T-cell (primary cell): ENCODE measurements around the gene COL12A1. TPM values are rescaled to one million over a fixed set of nuclear protein-coding genes. Genes with fewer than 3 reads are reported as not detected.

ENCODE experiments used
- ATAC-seq, 4 experiments: fragments of 200-7000 bp in 3 of 4; fragments of 150-1000 bp in 1 of 4; cut with Tn5 transposase; replicated peaks in 1 of 4; 1 replicate in 3 of 4; 2 replicates in 1 of 4; pipeline ENCODE4 v1.10.0; 2021; ENCODE audit warnings: moderate library complexity in 3 of 4, mild to moderate bottlenecking in 2 of 4, moderate number of reproducible peaks in 1 of 4
- CTCF ChIA-PET, 2 donors: fragments of 300-600 bp; sonication (Branson Sonifier 250); formaldehyde crosslinking; loops; one replicate each; lab custom pipeline; 2022; ENCODE audit warnings: antibody characterized with exemption in 2 of 2; lab: Charles Lee
- POLR2A ChIA-PET, 2 donors: fragments of 300-600 bp; sonication (Branson Sonifier 250); formaldehyde crosslinking; loops; one replicate each; lab custom pipeline; 2022; ENCODE audit warnings: antibody characterized with exemption in 2 of 2; lab: Charles Lee
- DNase-seq, 35 experiments: peaks; one replicate each; pipeline versions ENCODE4 v3.0.0 to v3.0.0-alpha.2; 2013 to 2023
- H3K27ac ChIP-seq: one replicate; pipeline ENCODE4 v1.5.1; 2013; ENCODE audit warnings: low read length
- H3K27me3 ChIP-seq, 2 experiments: replicated peaks in 1 of 2; 1 replicate in 1 of 2; 2 replicates in 1 of 2; pipeline versions ENCODE4 v1.6.1 to v1.7.0; 2013; ENCODE audit warnings: low read length in 1 of 2, mixed read lengths in 1 of 2; ENCODE audit not compliant: control insufficient read depth in 2 of 2, insufficient read depth in 2 of 2; ENCODE audit errors: extremely low read depth in 1 of 2
- H3K36me3 ChIP-seq, 2 donors: 1 replicate in 1 of 2; 2 replicates in 1 of 2; pipeline versions ENCODE4 v1.6.1 to v1.7.0; 2013; ENCODE audit warnings: low read length in 1 of 2; ENCODE audit not compliant: control insufficient read depth in 2 of 2, insufficient read depth in 1 of 2; ENCODE audit errors: extremely low read depth in 1 of 2
- H3K4me1 ChIP-seq, 2 experiments: 1 replicate in 1 of 2; 2 replicates in 1 of 2; pipeline versions ENCODE4 v1.6.1 to v1.7.0; 2013; ENCODE audit warnings: low read length in 2 of 2, mixed read lengths in 1 of 2; ENCODE audit not compliant: insufficient read depth in 2 of 2, control insufficient read depth in 1 of 2; ENCODE audit errors: extremely low read depth in 1 of 2
- H3K4me3 ChIP-seq, 2 donors: 1 replicate in 1 of 2; 2 replicates in 1 of 2; pipeline versions ENCODE4 v1.5.1 to v1.7.0; 2013; ENCODE audit warnings: mild to moderate bottlenecking in 2 of 2, low read length in 1 of 2, moderate library complexity in 1 of 2; ENCODE audit not compliant: control insufficient read depth in 1 of 2; ENCODE audit errors: extremely low read depth in 1 of 2
- H3K9me3 ChIP-seq: 2 replicates; pipeline ENCODE4 v1.7.0; 2013
- H3K27ac Mint-ChIP-seq, 2 donors: one replicate each; pipeline ENCODE4 v1.8.0; 2020 to 2021; ENCODE audit warnings: mild to moderate bottlenecking in 2 of 2, mixed read lengths in 2 of 2
- H3K27me3 Mint-ChIP-seq, 2 donors: one replicate each; pipeline ENCODE4 v1.8.0; 2021 to 2022; ENCODE audit warnings: mixed read lengths in 2 of 2
- H3K36me3 Mint-ChIP-seq: one replicate; pipeline ENCODE4 v1.8.0; 2021; ENCODE audit warnings: mixed read lengths
- H3K4me1 Mint-ChIP-seq, 3 donors: one replicate each; pipeline ENCODE4 v1.8.0; 2020 to 2022; ENCODE audit warnings: mixed read lengths in 3 of 3, mild to moderate bottlenecking in 1 of 3
- H3K4me3 Mint-ChIP-seq, 3 donors: one replicate each; pipeline ENCODE4 v1.8.0; 2020 to 2022; ENCODE audit warnings: mild to moderate bottlenecking in 3 of 3, mixed read lengths in 3 of 3, moderate library complexity in 3 of 3
- H3K9me3 Mint-ChIP-seq, 3 donors: one replicate each; pipeline ENCODE4 v1.8.0; 2020 to 2022; ENCODE audit warnings: mixed read lengths in 3 of 3
- WGBS: methylation state at CpG from one replicate; pipeline ENCODE4 v1.1.5; 2013; ENCODE audit warnings: missing lambda C conversion rate; ENCODE audit not compliant: insufficient coverage; 5-methylcytosine and 5-hydroxymethylcytosine counted together
- total RNA-seq, 35 experiments: library from RNA in 6 of 35; stranded (reverse) in 6 of 35; fragments of 120-200 nt in 1 of 35; gene quantifications; one replicate each; pipeline versions ENCODE4 v1.2.1 to v1.2.4 and lab custom pipeline; 2013 to 2026

COL12A1 gene
- total RNA-seq, 5 donors from 2014 or later (not counting 1 experiment from before 2014, with no cell fraction given): 0.59 to 0.95 (median 0.76) TPM; not detected in 2

- Histone ChIP-seq H3K4me3 (no peak overlapping the region), H3K9me3 (no peaks in the 10 kb centered on the region), H3K27ac (no peak overlapping the region), H3K36me3 (no peaks in the 10 kb centered on the region), H3K27me3 (no peaks in the 10 kb centered on the region), H3K4me1 (no peaks in the 10 kb centered on the region)
- CTCF ChIA-PET: no interaction called here
- no peaks in the 10 kb centered on the region for H3K9me3 Mint-ChIP-seq
- ATAC-seq (no peak), DNase-seq (no peak)
- peaks cover 1 to 4% of the 10 kb centered on the region in 2 donors for H3K27me3 Mint-ChIP-seq
- H3K4me1 Mint-ChIP-seq: no peaks in the 10 kb centered on the region
- H3K4me3 Mint-ChIP-seq: no peak overlapping the region
- no peaks in the 10 kb centered on the region for H3K36me3 Mint-ChIP-seq
- WGBS: no CpG with 5 or more reads among the region's 1 CpG
- no peak overlapping the region for H3K27ac Mint-ChIP-seq
- POLR2A ChIA-PET: no interaction called here
These were observed 102.4 kb downstream of the COL12A1 start for GRCh38 chr6:75103431-75103830.

GRCh38 chr6:75102301-75102700 is 103.6 kb downstream of the COL12A1 start:
- no peak overlapping the region for H3K27ac ChIP-seq
- Mint-ChIP-seq H3K4me3 (no peak overlapping the region), H3K27ac (no peak overlapping the region), H3K9me3 (no peaks in the 10 kb centered on the region), H3K27me3 (no peaks in the 10 kb centered on the region), H3K36me3 (no peaks in the 10 kb centered on the region), H3K4me1 (no peaks in the 10 kb centered on the region)
- no CpG with 5 or more reads among the region's 5 CpGs for WGBS
- ATAC-seq (no peak), DNase-seq (no peak)
- no peak overlapping the region for H3K4me3 ChIP-seq
- H3K27me3 ChIP-seq: no peaks in the 10 kb centered on the region
- ChIA-PET CTCF (no interaction called here), POLR2A (no interaction called here)
- no peaks in the 10 kb centered on the region for H3K4me1 ChIP-seq
- H3K36me3 ChIP-seq: no peaks in the 10 kb centered on the region
- no peaks in the 10 kb centered on the region for H3K9me3 ChIP-seq

- no peak overlapping the region for H3K4me3 Mint-ChIP-seq
- Histone ChIP-seq H3K27ac (no peak overlapping the region), H3K36me3 (no peaks in the 10 kb centered on the region), H3K4me1 (no peaks in the 10 kb centered on the region), H3K9me3 (no peaks in the 10 kb centered on the region), H3K4me3 (no peak overlapping the region), H3K27me3 (no peaks in the 10 kb centered on the region)
- H3K27me3 Mint-ChIP-seq: no peaks in the 10 kb centered on the region
- ATAC-seq (no peak), DNase-seq (no peak)
- 67% methylated on average over 1 of the region's 4 CpGs for WGBS
- no peaks in the 10 kb centered on the region for H3K36me3 Mint-ChIP-seq
- no peaks in the 10 kb centered on the region for H3K4me1 Mint-ChIP-seq
- CTCF ChIA-PET: no interaction called here
- no peaks in the 10 kb centered on the region for H3K9me3 Mint-ChIP-seq
- H3K27ac Mint-ChIP-seq: no peak overlapping the region
- POLR2A ChIA-PET: no interaction called here
These were observed 104.0 kb downstream of the COL12A1 start for GRCh38 chr6:75101896-75102295.

- H3K4me3 Mint-ChIP-seq: no peak overlapping the region
- no peaks in the 10 kb centered on the region for H3K4me1 ChIP-seq
- H3K9me3 Mint-ChIP-seq: no peaks in the 10 kb centered on the region
These were observed 107.1 kb downstream of the COL12A1 start for GRCh38 chr6:75098709-75099108.

GRCh38 chr6:75096966-75097365 is 108.9 kb downstream of the COL12A1 start:
- 80% methylated on average over 2 of the region's 4 CpGs for WGBS
- no peak for ATAC-seq
- ChIA-PET POLR2A (no interaction called here), CTCF (no interaction called here)
- Mint-ChIP-seq H3K36me3 (no peaks in the 10 kb centered on the region), H3K4me3 (no peak overlapping the region), H3K27me3 (no peaks in the 10 kb centered on the region), H3K9me3 (no peaks in the 10 kb centered on the region), H3K4me1 (no peaks in the 10 kb centered on the region), H3K27ac (no peak overlapping the region)
- Histone ChIP-seq H3K36me3 (no peaks in the 10 kb centered on the region), H3K4me1 (no peaks in the 10 kb centered on the region), H3K27me3 (no peaks in the 10 kb centered on the region), H3K4me3 (no peak overlapping the region), H3K27ac (no peak overlapping the region), H3K9me3 (no peaks in the 10 kb centered on the region)
- DNase-seq: no peak

More at GRCh38 chr6:75098709-75099108, 107.1 kb downstream of the COL12A1 start:
- 89% methylated on average over 4 of the region's 5 CpGs for WGBS
- DNase-seq: no peak
- Mint-ChIP-seq H3K27me3 (no peaks in the 10 kb centered on the region), H3K4me1 (no peaks in the 10 kb centered on the region), H3K27ac (no peak overlapping the region), H3K36me3 (no peaks in the 10 kb centered on the region)
- no peaks in the 10 kb centered on the region for H3K27me3 ChIP-seq
- H3K27ac ChIP-seq: no peak overlapping the region
- no peak overlapping the region for H3K4me3 ChIP-seq
- ChIA-PET POLR2A (no interaction called here), CTCF (no interaction called here)
- no peaks in the 10 kb centered on the region for H3K36me3 ChIP-seq
- no peak for ATAC-seq
- H3K9me3 ChIP-seq: no peaks in the 10 kb centered on the region

GRCh38 chr6:75094614-75095200 is 111.1 kb downstream of the COL12A1 start:
- no peak overlapping the region for H3K27ac Mint-ChIP-seq

More at GRCh38 chr6:75094614-75095200, 111.1 kb downstream of the COL12A1 start:
- no peak for DNase-seq
- no peak for ATAC-seq
- H3K36me3 Mint-ChIP-seq: no peaks in the 10 kb centered on the region
- H3K9me3 ChIP-seq: no peaks in the 10 kb centered on the region
- no peaks in the 10 kb centered on the region for H3K4me1 ChIP-seq
- CTCF ChIA-PET: no interaction called here
- H3K4me3 ChIP-seq: no peak overlapping the region
- 89% methylated on average over 2 of the region's 5 CpGs for WGBS
- no peak overlapping the region for H3K27ac ChIP-seq
- H3K27me3 Mint-ChIP-seq: no peaks in the 10 kb centered on the region
- POLR2A ChIA-PET: no interaction called here
- no peaks in the 10 kb centered on the region for H3K27me3 ChIP-seq
- H3K36me3 ChIP-seq: no peaks in the 10 kb centered on the region
- H3K4me1 Mint-ChIP-seq: no peaks in the 10 kb centered on the region
- no peak overlapping the region for H3K4me3 Mint-ChIP-seq
- no peaks in the 10 kb centered on the region for H3K9me3 Mint-ChIP-seq
